Activated CD8-positive, alpha-beta memory T cell treated with anti-CD3 and anti-CD28 coated beads, Interleukin-2, amount 50 U/mL, for 48 hours (primary cell): Measurements from ENCODE around the gene EGFLAM.
"Not testable (repeated sequence)": the region's sequence is repeated elsewhere in the genome, so short reads cannot be mapped to it uniquely, and the experiment has no call there.

Experiments
- DNase-seq: peaks from one replicate; pipeline ENCODE4 v3.0.0-alpha.2; 2020

Gene EGFLAM

GRCh38 chr5:38333181-38333580, 74.8 kb downstream of the EGFLAM start:
- not testable (repeated sequence) for DNase-seq

GRCh38 chr5:38338455-38338854, 80.1 kb downstream of the EGFLAM start:
- DNase-seq = no peak

- no peak for DNase-seq
Measured at GRCh38 chr5:38339446-38339845, 81.1 kb downstream of the EGFLAM start.

GRCh38 chr5:38341056-38341455, 82.7 kb downstream of the EGFLAM start:
- DNase-seq = no peak

GRCh38 chr5:38341641-38342040, 83.3 kb downstream of the EGFLAM start:
- no peak for DNase-seq

GRCh38 chr5:38342261-38342660, 83.9 kb downstream of the EGFLAM start:
- no peak for DNase-seq

GRCh38 chr5:38344891-38345290, 86.5 kb downstream of the EGFLAM start:
- no peak for DNase-seq

GRCh38 chr5:38346593-38346992, 88.2 kb downstream of the EGFLAM start:
- no peak for DNase-seq

GRCh38 chr5:38347040-38347763, 88.8 kb downstream of the EGFLAM start:
- DNase-seq = no peak

GRCh38 chr5:38347896-38348295, 89.5 kb downstream of the EGFLAM start:
- no peak for DNase-seq

- DNase-seq = no peak
Measured at GRCh38 chr5:38360323-38361061, 102.1 kb downstream of the EGFLAM start.

- no peak for DNase-seq
Measured at GRCh38 chr5:38362713-38363112, 104.4 kb downstream of the EGFLAM start.

GRCh38 chr5:38364825-38365224, 106.5 kb downstream of the EGFLAM start:
- no peak for DNase-seq

GRCh38 chr5:38367410-38367809, 109.1 kb downstream of the EGFLAM start:
- DNase-seq = no peak

- DNase-seq = no peak
Measured at GRCh38 chr5:38367966-38368365, 109.6 kb downstream of the EGFLAM start.

- DNase-seq = no peak
Measured at GRCh38 chr5:38369692-38370091, 111.3 kb downstream of the EGFLAM start.

- DNase-seq = no peak
Measured at GRCh38 chr5:38370358-38371100, 112.2 kb downstream of the EGFLAM start.

- no peak for DNase-seq
Measured at GRCh38 chr5:38371596-38371995, 113.2 kb downstream of the EGFLAM start.

GRCh38 chr5:38373743-38374142, 115.4 kb downstream of the EGFLAM start:
- no peak for DNase-seq

- no peak for DNase-seq
Measured at GRCh38 chr5:38375423-38375822, 117.1 kb downstream of the EGFLAM start.

GRCh38 chr5:38376404-38376803, 118.0 kb downstream of the EGFLAM start:
- DNase-seq = no peak

- DNase-seq = no peak
Measured at GRCh38 chr5:38378579-38378978, 120.2 kb downstream of the EGFLAM start.

GRCh38 chr5:38379350-38379937, 121.1 kb downstream of the EGFLAM start:
- DNase-seq = no peak
